Mesenchymal stem cell (in vitro differentiated cells and primary cell): ENCODE measurements around the gene PTCD2. TPM values are rescaled to one million over a fixed set of nuclear protein-coding genes. Genes with fewer than 3 reads are reported as not detected.

ENCODE experiments used
- DNase-seq: peaks from one replicate; pipeline ENCODE4 v3.0.0-alpha.2; 2013
- H2AFZ ChIP-seq: one replicate; pipeline ENCODE4 v1.6.1; 2013; ENCODE audit warnings: low read depth, mild to moderate bottlenecking, control low read depth, inconsistent platforms, low read length, moderate library complexity
- H2AK5ac ChIP-seq: 2 replicates; pipeline ENCODE4 v1.6.1; 2013; ENCODE audit warnings: low read length, moderate library complexity, mild to moderate bottlenecking, inconsistent platforms; ENCODE audit not compliant: severe bottlenecking
- H2BK120ac ChIP-seq: one replicate; pipeline ENCODE4 v1.6.1; 2013; ENCODE audit warnings: low read depth, mild to moderate bottlenecking, inconsistent platforms, low read length, moderate library complexity
- H2BK12ac ChIP-seq, 2 experiments: one replicate each; pipeline ENCODE4 v1.6.1; 2013; ENCODE audit warnings: inconsistent platforms in 2 of 2, low read length in 2 of 2, mild to moderate bottlenecking in 2 of 2, moderate library complexity in 2 of 2, control low read depth in 1 of 2
- H2BK15ac ChIP-seq: one replicate; pipeline ENCODE4 v1.6.1; 2013; ENCODE audit warnings: mild to moderate bottlenecking, low read depth, inconsistent platforms; ENCODE audit not compliant: poor library complexity, severe bottlenecking
- H2BK5ac ChIP-seq: 2 replicates; pipeline ENCODE4 v1.6.1; 2013; ENCODE audit warnings: low read depth, mild to moderate bottlenecking, low read length, control low read depth, inconsistent platforms; ENCODE audit not compliant: poor library complexity, severe bottlenecking
- H3K14ac ChIP-seq, 2 experiments: one replicate each; pipeline ENCODE4 v1.6.1; 2013; ENCODE audit warnings: inconsistent platforms in 2 of 2, low read length in 2 of 2, control low read depth in 1 of 2, mild to moderate bottlenecking in 1 of 2, moderate library complexity in 1 of 2
- H3K18ac ChIP-seq, 2 experiments: one replicate each; pipeline ENCODE4 v1.6.1; 2013; ENCODE audit warnings: inconsistent platforms in 2 of 2, low read length in 2 of 2, control low read depth in 1 of 2, low read depth in 1 of 2, mild to moderate bottlenecking in 1 of 2
- H3K23ac ChIP-seq, 2 experiments: one replicate each; pipeline ENCODE4 v1.6.1; 2013; ENCODE audit warnings: inconsistent platforms in 2 of 2, low read length in 2 of 2, mild to moderate bottlenecking in 2 of 2, moderate library complexity in 2 of 2, control low read depth in 1 of 2
- H3K27ac ChIP-seq: 2 replicates; pipeline ENCODE4 v1.5.1; 2013; ENCODE audit warnings: mild to moderate bottlenecking, moderate library complexity, low read length, control low read depth, inconsistent platforms; ENCODE audit not compliant: poor library complexity, severe bottlenecking
- H3K27me3 ChIP-seq, 2 experiments: 2 replicates each; pipeline versions ENCODE4 v1.6.1 to v1.7.0; 2013; ENCODE audit warnings: low read length in 2 of 2, mild to moderate bottlenecking in 2 of 2, moderate library complexity in 2 of 2, control low read depth in 1 of 2, inconsistent platforms in 1 of 2; ENCODE audit not compliant: control insufficient read depth in 1 of 2, insufficient read depth in 1 of 2
- H3K36me3 ChIP-seq, 2 experiments: 2 replicates each; pipeline versions ENCODE4 v1.6.1 to v1.7.0; 2013; ENCODE audit warnings: low read length in 2 of 2, control low read depth in 1 of 2, inconsistent platforms in 1 of 2, low read depth in 1 of 2, mild to moderate bottlenecking in 1 of 2; ENCODE audit not compliant: insufficient read depth in 2 of 2, control insufficient read depth in 1 of 2
- H3K4ac ChIP-seq, 2 experiments: one replicate each; pipeline ENCODE4 v1.6.1; 2013; ENCODE audit warnings: inconsistent platforms in 2 of 2, low read length in 2 of 2, mild to moderate bottlenecking in 2 of 2, moderate library complexity in 2 of 2, control low read depth in 1 of 2, low read depth in 1 of 2
- H3K4me1 ChIP-seq: 2 replicates; pipeline ENCODE4 v1.6.1; 2013; ENCODE audit warnings: low read depth, low read length, control low read depth; ENCODE audit not compliant: control insufficient read depth, insufficient read depth
- H3K4me2 ChIP-seq: 2 replicates; pipeline ENCODE4 v1.6.1; 2013; ENCODE audit warnings: low read length, mild to moderate bottlenecking, inconsistent platforms; ENCODE audit not compliant: poor library complexity, severe bottlenecking
- H3K4me3 ChIP-seq, 2 experiments: 2 replicates each; pipeline versions ENCODE4 v1.5.1 to v1.7.0; 2013; ENCODE audit warnings: low read length in 2 of 2, mild to moderate bottlenecking in 2 of 2, control low read depth in 1 of 2, low read depth in 1 of 2; ENCODE audit not compliant: insufficient read depth in 1 of 2
- H3K79me1 ChIP-seq: replicated peaks from 2 replicates; pipeline ENCODE4 v1.6.1; 2013; ENCODE audit warnings: mild to moderate bottlenecking, control low read depth, low read length, inconsistent platforms; ENCODE audit not compliant: poor library complexity, severe bottlenecking
- H3K9ac ChIP-seq: 2 replicates; pipeline ENCODE4 v1.7.0; 2013; ENCODE audit warnings: mild to moderate bottlenecking, low read length, moderate library complexity
- H3K9me3 ChIP-seq: 2 replicates; pipeline ENCODE4 v1.7.0; 2013; ENCODE audit warnings: mild to moderate bottlenecking, low read length; ENCODE audit not compliant: control insufficient read depth
- H4K8ac ChIP-seq: one replicate; pipeline ENCODE4 v1.6.1; 2013; ENCODE audit warnings: inconsistent platforms, mild to moderate bottlenecking, low read length, moderate library complexity
- H4K91ac ChIP-seq: one replicate; pipeline ENCODE4 v1.6.1; 2013; ENCODE audit warnings: mild to moderate bottlenecking, low read length, inconsistent platforms
- WGBS: methylation state at CpG from one replicate; pipeline ENCODE4 v1.1.7; 2013; ENCODE audit warnings: mixed read lengths; 5-methylcytosine and 5-hydroxymethylcytosine counted together
- polyA plus RNA-seq, 2 experiments: library from polyadenylated mRNA; stranded (reverse); fragments of 200-250 nt; gene quantifications; one replicate each; pipeline ENCODE4 v1.2.3, GENCODE V29; 2013

PTCD2 gene
- 5.4 TPM for polyA plus RNA-seq (2013, experiment 1 of 2)
- polyA plus RNA-seq (2013, experiment 2 of 2): 4.9 TPM

DNA sequence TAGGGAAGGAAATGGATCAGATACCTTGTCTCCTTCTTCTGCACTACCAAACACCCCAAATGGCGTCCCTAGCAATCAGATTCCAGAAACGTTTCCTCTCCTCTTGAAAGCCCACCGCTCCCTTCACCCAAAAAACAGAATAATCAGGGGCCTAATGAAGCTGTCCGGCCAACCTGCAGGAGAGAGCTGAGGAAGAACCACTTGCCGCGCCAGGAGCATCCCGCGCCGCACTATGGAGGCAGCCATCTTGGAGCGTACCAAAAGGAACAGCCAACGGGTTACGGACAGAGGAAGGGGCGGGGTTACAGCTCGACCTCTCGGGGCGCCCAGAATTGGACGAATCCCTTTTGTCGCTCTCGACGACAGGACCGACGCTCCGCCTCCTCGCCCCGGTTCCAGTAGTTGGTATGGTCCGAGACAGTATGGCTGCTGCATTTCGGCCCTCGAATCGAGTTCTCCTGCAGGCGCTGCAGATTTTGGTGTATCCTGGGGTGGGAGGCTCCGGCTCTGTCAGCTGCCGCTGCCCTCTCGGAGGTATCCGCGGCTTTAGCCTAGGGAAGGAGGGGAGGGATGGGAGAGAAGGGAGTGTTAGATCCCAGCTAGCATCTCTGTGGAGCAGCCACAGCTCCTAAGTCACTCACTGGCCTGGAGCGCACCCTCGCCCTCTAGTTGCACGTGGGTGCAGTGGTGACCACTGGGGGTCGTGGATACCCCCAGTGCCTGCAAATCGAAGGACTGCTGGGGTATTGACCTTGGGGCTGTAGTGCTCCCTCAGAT is at the start of gene PTCD2, which contains the start of gene MRPS27:
PTCD2 (plus strand) TSS at position 398 of the 777 bp plus-strand sequence; CDS start at position 408, 10 bp downstream.
MRPS27 (minus strand) TSS at position 265 of the 777 bp plus-strand sequence; CDS start at position 246, 19 bp downstream.
- Histone ChIP-seq H3K14ac (peak within 1 kb of the TSS in 1 of 2 experiments; percentile 94), H4K8ac (peak within 1 kb of the TSS; percentile 98), H2BK5ac (peak within 1 kb of the TSS; percentile 51), H3K27ac (peak within 1 kb of the TSS; percentile 79), H3K4me3 (peak within 1 kb of the TSS; percentile 95), H2BK15ac (peak within 1 kb of the TSS; percentile 41), H3K9me3 (no peaks in the 10 kb centered on the region), H3K4me2 (peak within 1 kb of the TSS; percentile 96), H4K91ac (peak within 1 kb of the TSS; percentile 92), H2BK12ac (peak within 1 kb of the TSS in 1 of 2 experiments; percentile 79), H2AFZ (peak within 1 kb of the TSS; percentile 89), H3K4me1 (no peaks in the 10 kb centered on the region), H2AK5ac (no peak within 1 kb of the TSS), H3K36me3 (peaks cover 7 to 33% of the 10 kb centered on the region in 2 experiments), H3K9ac (peak within 1 kb of the TSS; percentile 89), H3K23ac (peak within 1 kb of the TSS in 1 of 2 experiments; percentile 97), H3K27me3 (no peaks in the 10 kb centered on the region), H3K18ac (peak within 1 kb of the TSS; percentile 94 to 95), H3K79me1 (peaks cover 20% of the 10 kb centered on the region), H3K4ac (peak within 1 kb of the TSS; percentile 76 to 89), H2BK120ac (peak within 1 kb of the TSS; percentile 80)
- 0% methylated on average over 40 of the region's 40 CpGs for WGBS
- DNase-seq: peak; percentile 99

DNA sequence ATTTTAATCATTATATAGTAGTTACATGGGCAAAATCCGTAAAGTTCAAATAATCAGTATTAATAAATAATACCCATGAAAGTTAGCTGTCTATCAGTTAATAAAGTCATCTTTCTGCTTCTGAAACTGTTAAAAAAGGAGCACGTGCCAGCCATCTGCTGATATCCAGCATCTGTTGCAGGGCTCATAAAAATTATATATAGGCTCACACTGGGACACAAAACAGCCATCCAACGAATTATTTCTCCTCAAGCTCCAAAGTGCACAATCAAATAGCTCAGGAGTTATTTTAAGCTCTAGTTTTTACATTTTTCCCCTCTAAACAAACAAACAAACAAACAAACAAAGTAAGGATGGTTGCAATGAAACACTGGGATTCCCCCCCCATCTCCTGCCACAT is 48.5 kb upstream of the PTCD2 start:
- H3K4ac ChIP-seq: no peak overlapping the region
- H3K4me1 ChIP-seq: no peaks in the 10 kb centered on the region
- H2AFZ ChIP-seq: no peak overlapping the region
- H2BK12ac ChIP-seq: no peak overlapping the region
- H2BK5ac ChIP-seq: no peak overlapping the region
- H3K9me3 ChIP-seq: no peaks in the 10 kb centered on the region
- H3K18ac ChIP-seq: no peak overlapping the region
- H3K14ac ChIP-seq: no peak overlapping the region
- H3K4me2 ChIP-seq: no peak overlapping the region
- no peak overlapping the region for H2BK15ac ChIP-seq
- no peak overlapping the region for H3K4me3 ChIP-seq
- WGBS: 98% methylated on average over 2 of the region's 3 CpGs
- DNase-seq: no peak
- no peak overlapping the region for H4K91ac ChIP-seq
- H3K36me3 ChIP-seq: peaks cover 0 to 19% of the 10 kb centered on the region in 2 experiments
- H4K8ac ChIP-seq: no peak overlapping the region
- H3K9ac ChIP-seq: no peak overlapping the region
- no peak overlapping the region for H2AK5ac ChIP-seq
- H3K27ac ChIP-seq: no peak overlapping the region
- no peak overlapping the region for H3K23ac ChIP-seq
- H3K27me3 ChIP-seq: no peaks in the 10 kb centered on the region
- peaks cover 12% of the 10 kb centered on the region for H3K79me1 ChIP-seq
- no peak overlapping the region for H2BK120ac ChIP-seq

GRCh38 chr5:72272398-72272797 is 47.8 kb upstream of the PTCD2 start:
- Histone ChIP-seq H3K9me3 (no peaks in the 10 kb centered on the region), H4K8ac (no peak overlapping the region), H3K4me3 (no peak overlapping the region), H3K27ac (no peak overlapping the region), H3K14ac (no peak overlapping the region), H3K4ac (no peak overlapping the region), H3K4me1 (no peaks in the 10 kb centered on the region), H2BK120ac (no peak overlapping the region), H3K23ac (no peak overlapping the region), H3K27me3 (no peaks in the 10 kb centered on the region), H2BK15ac (no peak overlapping the region), H2AK5ac (no peak overlapping the region), H3K9ac (no peak overlapping the region), H3K79me1 (peaks cover 11% of the 10 kb centered on the region), H3K18ac (no peak overlapping the region), H2BK12ac (no peak overlapping the region), H2AFZ (no peak overlapping the region), H4K91ac (no peak overlapping the region), H3K36me3 (peaks cover 0 to 19% of the 10 kb centered on the region in 2 experiments), H3K4me2 (no peak overlapping the region), H2BK5ac (no peak overlapping the region)
- WGBS: 91% methylated on average over 4 of the region's 4 CpGs
- no peak for DNase-seq

GRCh38 chr5:72273547-72273946 is 46.6 kb upstream of the PTCD2 start:
- no peak overlapping the region for H4K91ac ChIP-seq
- no peak overlapping the region for H4K8ac ChIP-seq
- H3K79me1 ChIP-seq: peaks cover 13% of the 10 kb centered on the region
- H2AK5ac ChIP-seq: no peak overlapping the region
- no peak overlapping the region for H3K4ac ChIP-seq
- whole genome bisulfite sequencing: 81% methylated on average over 3 of the region's 7 CpGs
- no peak overlapping the region for H2BK5ac ChIP-seq
- no peak overlapping the region for H3K4me2 ChIP-seq
- DNase-seq: no peak
- H2BK120ac ChIP-seq: no peak overlapping the region
- no peak overlapping the region for H2BK12ac ChIP-seq
- no peak overlapping the region for H2BK15ac ChIP-seq
- no peak overlapping the region for H3K18ac ChIP-seq
- no peak overlapping the region for H3K27ac ChIP-seq
- H3K9ac ChIP-seq: no peak overlapping the region
- H2AFZ ChIP-seq: no peak overlapping the region
- no peak overlapping the region for H3K4me3 ChIP-seq
- no peaks in the 10 kb centered on the region for H3K9me3 ChIP-seq
- H3K4me1 ChIP-seq: no peaks in the 10 kb centered on the region
- peaks cover 0 to 23% of the 10 kb centered on the region in 2 experiments for H3K36me3 ChIP-seq
- no peak overlapping the region for H3K23ac ChIP-seq
- H3K27me3 ChIP-seq: no peaks in the 10 kb centered on the region
- H3K14ac ChIP-seq: no peak overlapping the region
